Measurements from ENCODE around the gene PRKN.
"Not testable (repeated sequence)": the region's sequence is repeated elsewhere in the genome, so short reads cannot be mapped to it uniquely, and the experiment has no call there.

Gene PRKN

GRCh38 chr6:161880056-161880455, 847.5 kb downstream of the PRKN start:
- no peak for TF ChIP-seq CTCF (IDR thresholded peaks at IDR 0.05; ENCODE audit: borderline replicate concordance, control extremely low read depth, extremely low read depth, insufficient read depth, missing control alignments)
- in situ Hi-C loops (cut with MboI; ENCODE audit: low sequenced_read_pairs, unreplicated experiment): no loop called here
- no peak for DNase-seq (ENCODE audit: low spot score)

- in situ Hi-C loops (cut with MboI; ENCODE audit: low sequenced_read_pairs, unreplicated experiment): no loop called here
- TF ChIP-seq CTCF (IDR thresholded peaks at IDR 0.05; ENCODE audit: borderline replicate concordance, control extremely low read depth, extremely low read depth, insufficient read depth, missing control alignments): no peak
- DNase-seq (ENCODE audit: low spot score): no peak
Observed at GRCh38 chr6:161876231-161876630, 851.3 kb downstream of the PRKN start.

- no peak for TF ChIP-seq CTCF (IDR thresholded peaks at IDR 0.05; ENCODE audit: borderline replicate concordance, control extremely low read depth, extremely low read depth, insufficient read depth, missing control alignments)
- in situ Hi-C loops (cut with MboI; ENCODE audit: low sequenced_read_pairs, unreplicated experiment): no loop called here
- DNase-seq (ENCODE audit: low spot score): no peak
Observed at GRCh38 chr6:161870236-161870901, 857.2 kb downstream of the PRKN start.

- DNase-seq (ENCODE audit: low spot score): no peak
- no peak for TF ChIP-seq CTCF (IDR thresholded peaks at IDR 0.05; ENCODE audit: borderline replicate concordance, control extremely low read depth, extremely low read depth, insufficient read depth, missing control alignments)
- in situ Hi-C loops (cut with MboI; ENCODE audit: low sequenced_read_pairs, unreplicated experiment): no loop called here
Observed at GRCh38 chr6:161869491-161869890, 858.1 kb downstream of the PRKN start.

- no peak for TF ChIP-seq CTCF (IDR thresholded peaks at IDR 0.05; ENCODE audit: borderline replicate concordance, control extremely low read depth, extremely low read depth, insufficient read depth, missing control alignments)
- in situ Hi-C loops (cut with MboI; ENCODE audit: low sequenced_read_pairs, unreplicated experiment): no loop called here
- DNase-seq (ENCODE audit: low spot score): no peak
Observed at GRCh38 chr6:161866570-161866969, 861.0 kb downstream of the PRKN start.

GRCh38 chr6:161861061-161861460, 866.5 kb downstream of the PRKN start:
- in situ Hi-C loops (cut with MboI; ENCODE audit: low sequenced_read_pairs, unreplicated experiment); DNase-seq (ENCODE audit: low spot score): not testable (repeated sequence)

GRCh38 chr6:161853657-161854056, 873.9 kb downstream of the PRKN start:
- TF ChIP-seq CTCF (IDR thresholded peaks at IDR 0.05; ENCODE audit: borderline replicate concordance, control extremely low read depth, extremely low read depth, insufficient read depth, missing control alignments): no peak
- in situ Hi-C loops (cut with MboI; ENCODE audit: low sequenced_read_pairs, unreplicated experiment): no loop called here
- no peak for DNase-seq (ENCODE audit: low spot score)

- in situ Hi-C loops (cut with MboI; ENCODE audit: low sequenced_read_pairs, unreplicated experiment); DNase-seq (ENCODE audit: low spot score): not testable (repeated sequence)
Observed at GRCh38 chr6:161851486-161851885, 876.1 kb downstream of the PRKN start.

All from GM13976 (cell line).